Activated CD8-positive, alpha-beta T cell treated with anti-CD3 and anti-CD28 coated beads for 36 hours (primary cell): ENCODE data around the gene PTPRN. TPM values are rescaled to one million over a fixed set of nuclear protein-coding genes. Genes with fewer than 3 reads are reported as not detected.

Source experiments
- ATAC-seq: fragments of 200-7000 bp; cut with Tn5 transposase; one replicate; pipeline ENCODE4 v1.10.0; 2021; ENCODE audit warnings: mild to moderate bottlenecking, moderate library complexity
- CTCF ChIA-PET: fragments of 350-600 bp; sonication (Branson Sonifier 250); formaldehyde crosslinking; loops from one replicate; lab custom pipeline; 2021; ENCODE audit warnings: antibody characterized with exemption; lab: Charles Lee
- POLR2A ChIA-PET: fragments of 350-600 bp; sonication (Branson Sonifier 250); formaldehyde crosslinking; loops from one replicate; lab custom pipeline; 2021; ENCODE audit warnings: antibody characterized with exemption; lab: Charles Lee
- DNase-seq: peaks from one replicate; pipeline ENCODE4 v3.0.0-alpha.2; 2020
- H3K27ac Mint-ChIP-seq: one replicate; pipeline ENCODE4 v1.8.0; 2021; ENCODE audit warnings: mild to moderate bottlenecking, mixed read lengths
- H3K27me3 Mint-ChIP-seq: one replicate; pipeline ENCODE4 v1.8.0; 2021; ENCODE audit warnings: mixed read lengths
- H3K36me3 Mint-ChIP-seq: one replicate; pipeline ENCODE4 v1.8.0; 2021; ENCODE audit warnings: low read depth, mixed read lengths
- H3K4me1 Mint-ChIP-seq: one replicate; pipeline ENCODE4 v1.8.0; 2021; ENCODE audit warnings: low read depth, mixed read lengths
- H3K4me3 Mint-ChIP-seq: one replicate; pipeline ENCODE4 v1.8.0; 2021; ENCODE audit warnings: mild to moderate bottlenecking, moderate library complexity, mixed read lengths
- H3K9me3 Mint-ChIP-seq: one replicate; pipeline ENCODE4 v1.8.0; 2021; ENCODE audit warnings: mixed read lengths
- intact Hi-C: fragments of 100-400 bp; cut with micrococcal nuclease; formaldehyde crosslinking; loops from one replicate; pipeline ENCODE4 v1.10.0; 2022
- total RNA-seq, 2 experiments: library from RNA; stranded (reverse); gene quantifications; one replicate each; pipeline ENCODE4 v1.2.3, GENCODE V29; 2021
- TF ChIP-seq, protein P1 (sequence below): fragments of 200-600 bp; IDR thresholded peaks from one replicate; pipeline ENCODE4 v1.8.0; 2022; ENCODE audit warnings: antibody characterized with exemption, mild to moderate bottlenecking

PTPRN gene
- total RNA-seq, 2 experiments from 2014 or later: 0.92 to 1.1 TPM

DNA sequence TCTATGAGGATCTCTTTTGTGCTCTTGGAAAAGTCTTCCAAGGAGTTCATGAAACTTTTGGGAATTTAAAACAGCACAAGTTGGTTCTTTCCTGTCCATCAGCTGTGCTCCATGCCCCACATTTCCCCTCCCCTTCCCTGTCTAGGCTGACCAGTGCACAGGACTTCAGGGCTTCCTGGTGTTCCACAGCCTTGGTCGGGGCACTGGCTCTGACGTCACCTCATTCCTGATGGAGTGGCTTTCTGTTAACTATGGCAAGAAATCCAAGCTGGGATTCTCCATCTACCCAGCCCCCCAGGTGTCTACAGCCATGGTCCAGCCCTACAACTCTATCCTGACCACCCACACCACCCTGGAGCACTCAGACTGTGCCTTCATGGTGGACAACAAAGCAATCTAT lies 38.2 kb downstream of the PTPRN start:
- intact Hi-C loops: no loop called here
- no peak for DNase-seq
- Mint-ChIP-seq H3K27me3 (no peaks in the 10 kb centered on the region), H3K36me3 (no peaks in the 10 kb centered on the region), H3K4me3 (no peak overlapping the region), H3K4me1 (peaks cover 4% of the 10 kb centered on the region), H3K27ac (no peak overlapping the region), H3K9me3 (no peaks in the 10 kb centered on the region)
- TF ChIP-seq, protein P1, sequence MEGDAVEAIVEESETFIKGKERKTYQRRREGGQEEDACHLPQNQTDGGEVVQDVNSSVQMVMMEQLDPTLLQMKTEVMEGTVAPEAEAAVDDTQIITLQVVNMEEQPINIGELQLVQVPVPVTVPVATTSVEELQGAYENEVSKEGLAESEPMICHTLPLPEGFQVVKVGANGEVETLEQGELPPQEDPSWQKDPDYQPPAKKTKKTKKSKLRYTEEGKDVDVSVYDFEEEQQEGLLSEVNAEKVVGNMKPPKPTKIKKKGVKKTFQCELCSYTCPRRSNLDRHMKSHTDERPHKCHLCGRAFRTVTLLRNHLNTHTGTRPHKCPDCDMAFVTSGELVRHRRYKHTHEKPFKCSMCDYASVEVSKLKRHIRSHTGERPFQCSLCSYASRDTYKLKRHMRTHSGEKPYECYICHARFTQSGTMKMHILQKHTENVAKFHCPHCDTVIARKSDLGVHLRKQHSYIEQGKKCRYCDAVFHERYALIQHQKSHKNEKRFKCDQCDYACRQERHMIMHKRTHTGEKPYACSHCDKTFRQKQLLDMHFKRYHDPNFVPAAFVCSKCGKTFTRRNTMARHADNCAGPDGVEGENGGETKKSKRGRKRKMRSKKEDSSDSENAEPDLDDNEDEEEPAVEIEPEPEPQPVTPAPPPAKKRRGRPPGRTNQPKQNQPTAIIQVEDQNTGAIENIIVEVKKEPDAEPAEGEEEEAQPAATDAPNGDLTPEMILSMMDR: no peak
- POLR2A ChIA-PET: no interaction called here
- CTCF ChIA-PET: no interaction called here
- no peak for ATAC-seq

DNA sequence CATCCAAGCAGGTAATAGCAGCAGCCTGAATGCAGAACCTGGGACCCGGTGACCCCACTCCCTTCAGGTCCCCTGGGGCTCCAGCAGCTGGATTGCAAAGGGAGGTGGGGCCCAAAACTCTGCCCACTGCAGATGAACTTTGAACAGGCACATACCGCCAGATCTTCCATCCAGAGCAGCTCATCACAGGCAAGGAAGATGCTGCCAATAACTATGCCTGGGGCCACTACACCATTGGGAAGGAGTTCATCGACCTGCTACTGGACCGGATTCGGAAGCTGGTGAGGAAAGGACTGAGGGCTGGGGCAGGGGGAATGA lies 39.2 kb downstream of the PTPRN start:
- intact Hi-C loops: no loop called here
- Mint-ChIP-seq H3K36me3 (no peaks in the 10 kb centered on the region), H3K27ac (no peak overlapping the region), H3K27me3 (no peaks in the 10 kb centered on the region), H3K9me3 (no peaks in the 10 kb centered on the region), H3K4me1 (peaks cover 4% of the 10 kb centered on the region), H3K4me3 (no peak overlapping the region)
- DNase-seq (no peak), ATAC-seq (no peak)
- ChIA-PET POLR2A (interaction anchor here (0.7 kb wide), 1 partner anchor 8 kb away, joined by 3 read pairs; no protein-coding TSS in a partner anchor), CTCF (interaction anchor here (1.7 kb wide), 1 partner anchor 29 kb away, joined by 5 read pairs; no protein-coding TSS in a partner anchor)
- TF ChIP-seq, protein P1: no peak

DNA sequence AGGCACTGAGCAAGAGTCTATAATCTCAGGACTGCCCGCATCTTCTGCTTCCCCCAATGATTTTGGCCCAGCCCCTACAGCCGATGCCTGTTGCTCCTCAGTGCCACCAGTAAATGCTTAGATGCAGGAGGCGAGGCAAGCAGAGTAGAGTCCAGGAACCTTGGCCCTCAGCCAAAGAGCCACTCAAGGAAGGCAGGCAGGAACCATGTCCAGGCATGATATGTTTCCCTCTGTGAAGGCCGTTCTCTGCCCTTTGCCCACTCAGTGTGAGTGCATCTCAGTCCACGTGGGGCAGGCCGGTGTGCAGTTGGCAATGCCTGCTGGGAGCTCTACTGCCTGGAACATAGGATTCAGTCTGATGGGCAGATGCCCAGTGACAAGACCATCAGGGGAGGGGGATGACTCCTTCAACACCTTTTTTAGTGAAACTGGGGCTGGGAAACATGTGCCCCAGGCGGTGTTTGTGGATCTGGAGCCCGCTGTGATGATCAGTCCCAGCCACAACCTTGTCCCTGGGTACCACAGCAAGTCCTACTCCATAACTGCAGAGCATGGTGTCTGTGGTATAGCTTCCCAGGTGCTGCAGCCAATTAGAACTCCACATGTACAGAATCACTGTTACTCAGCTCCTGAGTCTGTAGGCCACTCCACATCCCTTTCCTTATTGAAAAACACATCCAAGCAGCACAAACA lies 39.7 kb downstream of the PTPRN start:
- Mint-ChIP-seq H3K4me1 (peaks cover 4% of the 10 kb centered on the region), H3K27ac (no peak overlapping the region), H3K27me3 (no peaks in the 10 kb centered on the region), H3K36me3 (no peaks in the 10 kb centered on the region), H3K9me3 (no peaks in the 10 kb centered on the region), H3K4me3 (no peak overlapping the region)
- intact Hi-C loops: no loop called here
- DNase-seq (no peak), ATAC-seq (no peak)
- ChIA-PET CTCF (interaction anchor here (1.7 kb wide), 1 partner anchor 29 kb away, joined by 5 read pairs; no protein-coding TSS in a partner anchor), POLR2A (interaction anchor here (0.6 to 0.7 kb wide), 2 partner anchors 8 to 24 kb away, joined by 3 read pairs; partner anchors contain the start of gene STK16)
- TF ChIP-seq, protein P1: no peak

DNA sequence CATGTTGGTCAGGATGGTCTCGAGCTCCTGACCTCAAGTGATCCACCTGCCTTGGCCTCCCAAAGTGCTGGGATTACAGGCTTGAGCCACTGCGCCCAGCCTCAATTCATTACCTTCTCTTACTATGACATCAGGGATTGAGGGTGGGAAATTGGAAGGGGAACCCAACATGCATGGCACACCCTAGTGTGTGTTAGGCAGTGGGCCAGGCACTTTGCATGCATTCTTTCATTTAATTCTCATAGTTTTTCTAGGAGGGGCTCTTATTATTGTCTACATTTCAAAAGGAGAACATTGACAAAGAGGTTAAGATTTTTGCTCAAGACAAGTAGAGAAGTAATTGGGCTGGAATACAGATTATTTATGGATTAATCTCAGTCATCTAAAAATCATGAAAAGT lies 40.9 kb downstream of the PTPRN start:
- no peak overlapping the region for H3K27ac Mint-ChIP-seq
- ChIA-PET CTCF (interaction anchor here (1.6 kb wide), 1 partner anchor 9 kb away, joined by 4 read pairs; no protein-coding TSS in a partner anchor), POLR2A (no interaction called here)
- no peak overlapping the region for H3K4me3 Mint-ChIP-seq
- no peaks in the 10 kb centered on the region for H3K27me3 Mint-ChIP-seq
- DNase-seq (no peak), ATAC-seq (no peak)
- no peaks in the 10 kb centered on the region for H3K4me1 Mint-ChIP-seq
- no peaks in the 10 kb centered on the region for H3K9me3 Mint-ChIP-seq
- no peaks in the 10 kb centered on the region for H3K36me3 Mint-ChIP-seq
- TF ChIP-seq, protein P1: no peak
- intact Hi-C loops: no loop called here

DNA sequence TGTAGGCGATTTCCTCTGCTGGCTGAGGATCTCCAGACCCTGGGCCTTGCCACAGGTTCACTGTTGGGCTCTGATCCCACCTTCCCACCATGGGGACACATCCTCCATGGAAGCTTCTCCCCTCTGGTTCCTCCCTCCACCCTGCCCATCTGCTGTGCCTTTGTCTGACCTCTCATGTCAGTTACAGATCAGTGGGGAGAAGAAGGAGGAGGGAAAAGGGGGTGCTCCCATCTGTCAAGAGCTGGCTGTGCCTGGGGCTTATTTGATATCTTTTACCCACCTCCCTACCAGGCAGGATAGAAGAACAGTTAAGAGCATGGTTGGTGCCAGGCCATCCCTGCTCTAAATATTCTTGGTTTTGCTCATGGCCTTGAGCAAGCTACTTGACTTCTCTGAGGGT lies 42.3 kb downstream of the PTPRN start:
- intact Hi-C loops: no loop called here
- no peak overlapping the region for H3K27ac Mint-ChIP-seq

More for the DNA sequence above, 42.3 kb downstream of the PTPRN start:
- H3K4me1 Mint-ChIP-seq: no peaks in the 10 kb centered on the region
- H3K27me3 Mint-ChIP-seq: no peaks in the 10 kb centered on the region
- DNase-seq (no peak), ATAC-seq (no peak)
- ChIA-PET CTCF (interaction anchor here (0.6 to 2.2 kb wide), 3 partner anchors 11 to 111 kb away, joined by 3 to 11 read pairs (median 6); no protein-coding TSS in a partner anchor), POLR2A (interaction anchor here (1.1 to 2.6 kb wide), 2 partner anchors 9 to 12 kb away, joined by 3 to 13 read pairs; partner anchors contain the start of gene TUBA4A)
- TF ChIP-seq, protein P1: no peak
- H3K36me3 Mint-ChIP-seq: no peaks in the 10 kb centered on the region
- H3K9me3 Mint-ChIP-seq: no peaks in the 10 kb centered on the region
- no peak overlapping the region for H3K4me3 Mint-ChIP-seq
